ENCODE measurements around the gene PHACTR3.

- TF ChIP-seq CTCF (IDR thresholded peaks at IDR 0.05 in 8 of 11, conservative IDR thresholded peaks at IDR 0.05 in 3 of 11) (no peak), POLR2A (IDR thresholded peaks at IDR 0.05) (no peak), POLR2AphosphoS5 (IDR thresholded peaks at IDR 0.05) (no peak)
These were observed 213.1 kb downstream of the PHACTR3 start for GRCh38 chr20:59817406-59817805.

All from spleen (tissue), 7 donors.